Activated T-cell treated with anti-CD3 and anti-CD28 coated beads for 24 hours (primary cell): ENCODE measurements around the gene ADARB1.

Source experiments
- DNase-seq: peaks from one replicate; pipeline ENCODE4 v3.0.0-alpha.2; 2020; ENCODE audit warnings: low read depth

ADARB1 gene

GRCh38 chr21:45253633-45254459 lies 179.5 kb downstream of the ADARB1 start:
- no peak for DNase-seq

GRCh38 chr21:45254460-45254930 lies 180.1 kb downstream of the ADARB1 start:
- no peak for DNase-seq

- DNase-seq, result no peak
Observed at GRCh38 chr21:45255381-45256020, 181.1 kb downstream of the ADARB1 start.

GRCh38 chr21:45256021-45256911 lies 181.9 kb downstream of the ADARB1 start:
- no peak for DNase-seq

GRCh38 chr21:45256912-45257672 lies 182.7 kb downstream of the ADARB1 start:
- no peak for DNase-seq

- no peak for DNase-seq
Observed at GRCh38 chr21:45257673-45258341, 183.4 kb downstream of the ADARB1 start.

- no peak for DNase-seq
Observed at GRCh38 chr21:45258466-45258865, 184.1 kb downstream of the ADARB1 start.

- no peak for DNase-seq
Observed at GRCh38 chr21:45259206-45259840, 184.9 kb downstream of the ADARB1 start.

GRCh38 chr21:45260191-45260825 lies 185.9 kb downstream of the ADARB1 start:
- DNase-seq, result no peak

GRCh38 chr21:45261093-45261492 lies 186.7 kb downstream of the ADARB1 start:
- no peak for DNase-seq

- no peak for DNase-seq
Observed at GRCh38 chr21:45262041-45262581, 187.7 kb downstream of the ADARB1 start.

GRCh38 chr21:45262616-45263015 lies 188.2 kb downstream of the ADARB1 start:
- no peak for DNase-seq

GRCh38 chr21:45263534-45263933 lies 189.2 kb downstream of the ADARB1 start:
- DNase-seq, result no peak

GRCh38 chr21:45264146-45264911 lies 189.9 kb downstream of the ADARB1 start:
- no peak for DNase-seq

- no peak for DNase-seq
Observed at GRCh38 chr21:45264912-45265515, 190.6 kb downstream of the ADARB1 start.

GRCh38 chr21:45265721-45266517 lies 191.5 kb downstream of the ADARB1 start:
- DNase-seq, result no peak

GRCh38 chr21:45266518-45267389 lies 192.4 kb downstream of the ADARB1 start:
- peak; percentile 33 for DNase-seq
